Measurements from ENCODE around the gene PRKAG2.
A peak's percentile ranks its signal among the peaks of the same experiment; 100 is the strongest.
"Not testable (repeated sequence)": the region's sequence is repeated elsewhere in the genome, so short reads cannot be mapped to it uniquely, and the experiment has no call there.

PRKAG2 gene

GRCh38 chr7:151918510-151918843 is 41.6 kb upstream of the PRKAG2 start:
- H3K4me3 ChIP-seq (ENCODE audit: low read depth, low read length), result no peak overlapping the region
- no peak overlapping the region for H3K9ac ChIP-seq
- H3K4me1 ChIP-seq, result peaks cover 3% of the 10 kb centered on the region
- no peaks in the 10 kb centered on the region for H3K79me2 ChIP-seq
- no peaks in the 10 kb centered on the region for H3K9me3 ChIP-seq (ENCODE audit: control insufficient read depth, low read length)
- no peaks in the 10 kb centered on the region for H3K36me3 ChIP-seq (ENCODE audit: control insufficient read depth, insufficient read depth, low read length)
- H3K4me2 ChIP-seq (ENCODE audit: low read length), result no peak overlapping the region
- H3K27ac ChIP-seq, result no peak overlapping the region
- H2AFZ ChIP-seq, result no peak overlapping the region
- no peaks in the 10 kb centered on the region for H3K27me3 ChIP-seq (ENCODE audit: control insufficient read depth, insufficient read depth, low read length)
- TF ChIP-seq CTCF (IDR thresholded peaks at IDR 0.05), result no peak

DNA sequence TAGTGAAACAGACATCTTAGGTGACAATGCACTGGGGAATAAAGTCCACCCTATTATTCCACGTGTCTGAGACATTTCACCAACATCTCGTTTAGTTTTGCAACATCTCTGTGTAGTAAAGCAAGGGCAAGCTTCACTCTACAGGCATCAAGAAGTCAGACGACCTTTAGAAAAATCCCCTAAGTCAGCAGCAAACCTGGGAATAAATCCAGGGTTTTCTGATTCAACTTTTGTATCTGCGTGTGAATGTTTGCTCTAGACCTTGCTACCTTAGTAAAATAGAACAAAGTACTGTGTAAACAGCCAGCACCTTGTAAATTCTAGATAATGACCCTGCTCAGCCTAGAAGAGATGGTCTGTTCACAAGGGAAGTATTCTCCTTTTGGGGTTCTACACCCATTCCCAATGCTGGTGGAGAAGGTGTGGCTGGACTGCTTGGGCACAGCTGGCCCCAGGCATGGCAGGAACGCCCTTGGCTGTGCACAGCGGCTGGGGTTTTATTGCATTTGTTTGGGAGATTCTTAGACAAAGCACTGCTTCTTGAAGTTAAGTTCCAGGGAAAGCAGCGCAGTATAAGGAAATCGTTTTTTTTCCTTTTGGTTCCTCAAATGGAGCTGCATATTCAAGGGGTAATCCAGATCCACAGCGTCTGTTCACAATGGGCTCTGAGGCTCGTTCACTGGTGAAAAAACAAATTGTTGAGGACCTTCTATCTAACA is 41.0 kb upstream of the PRKAG2 start:
- TF ChIP-seq CTCF (IDR thresholded peaks at IDR 0.05), result no peak
- Histone ChIP-seq H3K4me2 (ENCODE audit: low read length) (peak overlapping the region; percentile 22), H3K4me3 (ENCODE audit: low read depth, low read length) (no peak overlapping the region), H2AFZ (no peak overlapping the region), H3K4me1 (peaks cover 3% of the 10 kb centered on the region), H3K36me3 (ENCODE audit: control insufficient read depth, insufficient read depth, low read length) (no peaks in the 10 kb centered on the region), H3K9ac (no peak overlapping the region), H3K27me3 (ENCODE audit: control insufficient read depth, insufficient read depth, low read length) (no peaks in the 10 kb centered on the region), H3K27ac (no peak overlapping the region), H3K79me2 (no peaks in the 10 kb centered on the region), H3K9me3 (ENCODE audit: control insufficient read depth, low read length) (no peaks in the 10 kb centered on the region)

- Histone ChIP-seq H3K79me2 (no peaks in the 10 kb centered on the region), H3K9ac (no peak overlapping the region), H3K4me2 (ENCODE audit: low read length) (no peak overlapping the region), H2AFZ (no peak overlapping the region), H3K4me3 (ENCODE audit: low read depth, low read length) (no peak overlapping the region), H3K27me3 (ENCODE audit: control insufficient read depth, insufficient read depth, low read length) (no peaks in the 10 kb centered on the region), H3K9me3 (ENCODE audit: control insufficient read depth, low read length) (no peaks in the 10 kb centered on the region), H3K36me3 (ENCODE audit: control insufficient read depth, insufficient read depth, low read length) (no peaks in the 10 kb centered on the region), H3K4me1 (peaks cover 3% of the 10 kb centered on the region), H3K27ac (no peak overlapping the region)
- TF ChIP-seq CTCF (IDR thresholded peaks at IDR 0.05), result no peak
These were observed 37.1 kb upstream of the PRKAG2 start for GRCh38 chr7:151914051-151914450.

DNA sequence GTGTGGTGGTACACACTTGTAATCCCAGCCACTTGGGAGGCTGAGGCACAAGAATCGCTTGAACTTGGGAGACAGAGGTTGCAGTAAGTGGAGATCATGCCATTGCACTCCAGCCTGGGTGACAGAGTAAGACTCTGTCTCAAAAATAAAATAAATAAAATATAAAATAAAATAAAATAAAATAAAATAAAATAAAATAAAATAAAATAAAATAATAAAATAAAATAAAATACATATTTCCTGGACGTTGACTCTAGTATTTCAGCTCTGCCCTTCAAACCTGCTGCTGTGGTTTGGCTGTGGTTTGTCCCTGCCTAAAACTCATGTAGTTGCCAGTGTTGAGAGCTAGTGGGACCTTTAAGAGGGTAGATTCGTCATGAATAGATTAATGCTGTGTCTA is 33.7 kb upstream of the PRKAG2 start:
- not testable (repeated sequence) for H3K9me3 ChIP-seq (ENCODE audit: control insufficient read depth, low read length); H3K4me3 ChIP-seq (ENCODE audit: low read depth, low read length); H2AFZ ChIP-seq; H3K36me3 ChIP-seq (ENCODE audit: control insufficient read depth, insufficient read depth, low read length); H3K27me3 ChIP-seq (ENCODE audit: control insufficient read depth, insufficient read depth, low read length); H3K79me2 ChIP-seq; H3K9ac ChIP-seq; H3K4me2 ChIP-seq (ENCODE audit: low read length); H3K4me1 ChIP-seq; H3K27ac ChIP-seq

GRCh38 chr7:151907115-151907514 is 30.2 kb upstream of the PRKAG2 start:
- not testable (repeated sequence) for H3K4me2 ChIP-seq (ENCODE audit: low read length); H3K9ac ChIP-seq; H3K27ac ChIP-seq

DNA sequence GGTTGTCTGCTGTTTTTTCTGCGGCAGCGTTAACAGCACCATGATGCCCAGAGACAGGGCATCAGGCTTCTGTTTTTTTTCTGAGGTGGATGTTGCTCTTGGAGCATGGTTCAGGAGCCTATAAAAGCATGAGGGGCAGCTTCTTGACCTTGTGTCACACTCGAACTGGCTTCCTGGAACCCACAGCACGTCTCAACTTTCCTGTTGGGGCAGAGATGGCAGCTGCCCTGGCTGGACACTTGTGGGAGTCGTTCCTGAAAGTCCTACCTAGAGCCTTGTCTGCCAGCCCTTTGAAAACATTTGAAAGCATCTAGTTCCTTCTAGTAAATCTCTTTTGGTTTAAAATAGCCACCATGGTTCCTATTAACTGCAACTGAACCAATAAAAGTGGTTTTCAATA is 28.9 kb upstream of the PRKAG2 start:
- H3K36me3 ChIP-seq (ENCODE audit: control insufficient read depth, insufficient read depth, low read length), result no peaks in the 10 kb centered on the region
- H3K27me3 ChIP-seq (ENCODE audit: control insufficient read depth, insufficient read depth, low read length), result no peaks in the 10 kb centered on the region
- H3K4me1 ChIP-seq, result no peaks in the 10 kb centered on the region
- no peak overlapping the region for H3K4me2 ChIP-seq (ENCODE audit: low read length)
- no peak overlapping the region for H2AFZ ChIP-seq
- H3K27ac ChIP-seq, result no peak overlapping the region
- no peaks in the 10 kb centered on the region for H3K9me3 ChIP-seq (ENCODE audit: control insufficient read depth, low read length)
- H3K4me3 ChIP-seq (ENCODE audit: low read depth, low read length), result no peak overlapping the region
- TF ChIP-seq CTCF (IDR thresholded peaks at IDR 0.05), result no peak
- H3K9ac ChIP-seq, result no peak overlapping the region
- H3K79me2 ChIP-seq, result no peaks in the 10 kb centered on the region

More at GRCh38 chr7:151907115-151907514, 30.2 kb upstream of the PRKAG2 start:
- not testable (repeated sequence) for H3K4me3 ChIP-seq (ENCODE audit: low read depth, low read length); H3K36me3 ChIP-seq (ENCODE audit: control insufficient read depth, insufficient read depth, low read length); H2AFZ ChIP-seq; H3K27me3 ChIP-seq (ENCODE audit: control insufficient read depth, insufficient read depth, low read length); H3K9me3 ChIP-seq (ENCODE audit: control insufficient read depth, low read length); H3K79me2 ChIP-seq; H3K4me1 ChIP-seq
